GM10266 (cell line): ENCODE results near the gene MRPL48.

Experiments used
- DNase-seq: peaks from one replicate; pipeline ENCODE4 v3.0.0; 2012; ENCODE audit errors: extremely low spot score
- TF ChIP-seq, protein P1 (sequence below): IDR thresholded peaks from 2 replicates; pipeline ENCODE4 v1.5.1; 2012; ENCODE audit warnings: mild to moderate bottlenecking, low read depth; ENCODE audit not compliant: control insufficient read depth, insufficient read depth; ENCODE audit errors: missing control alignments

Gene MRPL48

DNA sequence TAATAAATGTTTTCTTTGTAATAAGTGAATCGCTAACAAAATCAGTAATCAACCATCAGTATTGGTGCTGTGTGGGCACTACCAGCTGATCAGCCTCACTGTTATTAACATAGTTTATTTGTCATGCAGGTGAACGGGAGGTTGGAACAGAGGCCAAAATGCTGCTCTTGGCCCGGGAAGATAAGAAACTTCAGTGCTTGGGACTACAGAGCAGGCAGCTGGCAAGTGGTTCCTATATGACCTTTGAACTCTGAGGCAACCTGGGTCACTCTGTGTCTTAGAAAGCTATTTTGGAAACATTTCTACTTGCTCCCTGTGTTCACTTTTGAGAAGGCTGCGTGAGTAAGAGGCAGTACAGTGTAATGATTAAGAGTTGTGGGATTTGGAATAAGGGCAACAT, 126.6 kb downstream of the MRPL48 start:
- no peak for DNase-seq
- TF ChIP-seq, protein P1, sequence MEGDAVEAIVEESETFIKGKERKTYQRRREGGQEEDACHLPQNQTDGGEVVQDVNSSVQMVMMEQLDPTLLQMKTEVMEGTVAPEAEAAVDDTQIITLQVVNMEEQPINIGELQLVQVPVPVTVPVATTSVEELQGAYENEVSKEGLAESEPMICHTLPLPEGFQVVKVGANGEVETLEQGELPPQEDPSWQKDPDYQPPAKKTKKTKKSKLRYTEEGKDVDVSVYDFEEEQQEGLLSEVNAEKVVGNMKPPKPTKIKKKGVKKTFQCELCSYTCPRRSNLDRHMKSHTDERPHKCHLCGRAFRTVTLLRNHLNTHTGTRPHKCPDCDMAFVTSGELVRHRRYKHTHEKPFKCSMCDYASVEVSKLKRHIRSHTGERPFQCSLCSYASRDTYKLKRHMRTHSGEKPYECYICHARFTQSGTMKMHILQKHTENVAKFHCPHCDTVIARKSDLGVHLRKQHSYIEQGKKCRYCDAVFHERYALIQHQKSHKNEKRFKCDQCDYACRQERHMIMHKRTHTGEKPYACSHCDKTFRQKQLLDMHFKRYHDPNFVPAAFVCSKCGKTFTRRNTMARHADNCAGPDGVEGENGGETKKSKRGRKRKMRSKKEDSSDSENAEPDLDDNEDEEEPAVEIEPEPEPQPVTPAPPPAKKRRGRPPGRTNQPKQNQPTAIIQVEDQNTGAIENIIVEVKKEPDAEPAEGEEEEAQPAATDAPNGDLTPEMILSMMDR: no peak
